SK-MEL-5 (cell line): ENCODE measurements around the gene CELF2. TPM values are rescaled to one million over a fixed set of nuclear protein-coding genes. Genes with fewer than 3 reads are reported as not detected.
A peak's percentile ranks its signal among the peaks of the same experiment; 100 is the strongest.
"Not testable (repeated sequence)": the region's sequence is repeated elsewhere in the genome, so short reads cannot be mapped to it uniquely, and the experiment has no call there.

Experiments used
- DNase-seq: peaks from one replicate; pipeline ENCODE4 v3.0.0-alpha.2; 2016; ENCODE audit warnings: low read depth, low spot score
- in situ Hi-C: cut with HindIII; loops from 2 replicates; pipeline ENCODE4 v1.10.0; 2016; ENCODE audit warnings: low sequenced_read_pairs, high pct_unique_total_duplicates, low pct_unique_long_range_greater_than_20kb
- total RNA-seq: library from RNA; depleted of rRNA; stranded (reverse); fragments of >200 nt; shearing (Covaris generic); gene quantifications from 2 replicates; pipeline ENCODE4 v1.2.3, GENCODE V29; 2014

CELF2 gene
- total RNA-seq, 1 experiment from 2014 or later: 8.1 TPM

DNA sequence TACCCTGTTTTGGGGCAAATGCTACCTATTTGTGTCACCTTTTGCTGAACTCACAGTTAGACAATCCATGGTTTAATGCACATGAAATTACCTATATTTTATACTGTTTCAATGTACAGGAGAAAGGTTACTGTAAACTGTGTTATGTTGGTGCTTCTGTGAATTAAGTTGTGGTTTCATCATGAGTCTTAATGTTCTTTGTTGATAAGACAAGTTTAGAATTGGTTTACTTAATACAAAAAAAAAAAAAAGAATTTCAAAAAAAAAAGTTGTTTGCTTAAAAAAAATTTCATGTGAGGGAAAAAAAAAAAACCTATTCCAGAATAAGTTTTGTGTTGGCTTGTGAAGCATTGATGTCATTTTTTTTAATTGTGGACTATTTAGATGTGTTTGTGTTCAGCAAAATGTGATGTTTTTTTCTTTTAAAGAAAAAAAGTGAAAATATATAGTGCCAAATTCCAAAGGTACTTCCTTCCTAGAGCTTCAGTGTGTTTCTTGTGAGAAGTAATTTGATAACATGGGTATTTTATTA is 313.4 kb downstream of the CELF2 start:
- no peak for DNase-seq
- in situ Hi-C loops: no loop called here

DNA sequence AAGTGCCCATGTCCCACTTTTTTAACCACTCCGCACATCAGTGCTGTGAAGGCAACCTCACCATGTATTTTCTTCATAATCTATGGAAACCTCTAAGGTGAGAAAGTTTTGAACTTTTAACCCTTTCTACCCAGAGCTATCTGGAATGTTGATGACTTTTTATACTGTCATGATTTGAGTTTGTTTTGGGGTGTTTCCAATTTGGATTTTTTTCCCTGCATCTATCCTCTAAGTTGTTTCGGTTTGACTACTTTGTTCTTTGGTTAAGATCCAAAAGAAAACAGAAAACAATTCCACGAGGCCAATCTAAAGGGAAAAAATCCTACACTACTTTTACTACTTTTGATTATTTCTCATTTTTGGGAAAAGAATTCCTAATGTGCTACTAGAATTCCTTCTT is 314.1 kb downstream of the CELF2 start:
- in situ Hi-C loops: no loop called here
- DNase-seq: no peak

DNA sequence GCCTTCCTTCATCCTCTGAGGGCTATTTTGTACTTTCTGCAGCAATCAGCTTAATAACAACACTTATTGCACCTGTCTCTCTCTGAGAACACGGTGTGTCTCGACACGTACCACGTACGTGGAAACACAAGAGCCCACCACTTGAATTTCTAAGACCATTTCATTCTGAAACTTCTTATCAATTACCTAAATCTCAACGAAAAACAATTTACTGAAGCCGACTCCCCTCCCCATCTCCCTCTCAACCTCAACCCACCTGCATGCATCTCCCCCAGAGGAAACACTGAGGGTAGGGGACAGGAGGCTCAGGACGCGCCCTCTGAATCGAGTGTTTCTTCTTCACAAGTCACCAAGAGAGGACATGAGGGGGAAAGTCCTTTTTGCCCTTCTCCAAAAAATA is 315.2 kb downstream of the CELF2 start:
- no peak for DNase-seq
- in situ Hi-C loops: no loop called here

DNA sequence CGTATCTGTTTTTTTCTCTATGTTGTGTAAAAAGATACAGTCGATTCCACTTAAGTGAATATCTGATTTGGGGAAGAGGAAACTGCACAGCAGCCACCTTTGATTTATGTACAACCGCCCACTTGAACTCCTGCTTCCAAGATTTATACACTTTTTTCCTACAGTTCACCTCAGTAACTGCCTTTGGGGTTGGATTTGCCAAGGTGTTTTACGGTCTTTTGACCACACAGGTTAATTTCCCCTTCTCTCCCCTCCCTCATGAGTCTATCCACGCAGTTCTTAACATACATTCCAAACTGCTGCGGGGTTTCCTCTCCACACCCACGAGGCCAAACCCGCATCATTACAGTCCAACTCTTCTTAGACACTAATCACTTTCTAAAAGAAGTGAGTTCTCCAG is 316.8 kb downstream of the CELF2 start:
- in situ Hi-C loops: no loop called here

DNA sequence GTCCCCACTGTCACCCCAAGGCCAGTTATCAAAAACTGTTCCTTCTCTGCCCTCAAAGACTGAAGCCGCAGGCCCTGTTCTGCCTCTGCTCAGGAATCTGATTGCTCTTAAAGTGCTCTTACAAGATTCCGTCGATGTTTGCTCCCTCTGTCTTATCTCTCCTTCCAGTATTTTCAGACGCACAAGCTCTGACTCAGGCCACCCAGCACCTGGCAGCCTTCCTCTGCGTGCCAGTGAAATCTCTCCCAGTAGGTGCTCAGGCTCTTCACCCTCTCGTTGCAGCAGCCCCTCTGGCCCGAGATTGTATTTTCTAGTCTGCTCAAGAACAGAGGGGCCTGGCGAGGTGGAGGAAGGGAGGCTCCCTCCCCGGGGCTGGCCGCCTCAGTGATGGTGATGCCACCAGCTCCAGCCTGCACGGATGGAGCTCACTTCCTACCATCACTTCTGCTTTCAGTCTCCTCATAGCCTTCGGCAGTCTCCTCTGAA is 317.5 kb downstream of the CELF2 start:
- DNase-seq: no peak

More for the DNA sequence above, 316.8 kb downstream of the CELF2 start:
- no peak for DNase-seq

DNA sequence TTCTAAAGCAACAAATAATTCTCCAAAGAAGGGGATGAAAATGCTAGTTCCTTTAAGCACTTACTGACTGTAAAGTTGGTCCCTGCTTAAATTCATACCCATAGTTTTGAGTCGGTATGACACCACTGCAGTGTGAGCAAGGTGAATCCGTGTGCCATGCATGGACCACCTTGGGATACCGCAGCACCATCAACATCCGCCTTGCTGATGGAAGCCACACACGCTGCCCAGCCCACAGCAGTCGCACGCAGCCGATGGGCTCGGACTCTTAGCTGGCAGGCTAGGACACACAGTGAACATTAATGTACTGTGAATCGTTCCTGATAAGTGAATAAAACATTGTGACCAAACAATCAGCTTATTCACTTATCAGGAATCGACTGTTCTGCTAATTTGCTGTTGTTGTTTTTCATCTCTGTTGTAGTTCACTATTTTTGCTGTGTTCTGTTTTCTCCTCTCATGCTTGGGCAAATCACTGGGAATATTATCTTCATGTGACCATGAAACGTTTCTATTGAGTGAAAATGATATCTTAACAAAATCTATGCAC is 318.3 kb downstream of the CELF2 start:
- DNase-seq: peak; percentile 55
- in situ Hi-C loops: no loop called here

More for the DNA sequence above, 317.5 kb downstream of the CELF2 start:
- in situ Hi-C loops: no loop called here

DNA sequence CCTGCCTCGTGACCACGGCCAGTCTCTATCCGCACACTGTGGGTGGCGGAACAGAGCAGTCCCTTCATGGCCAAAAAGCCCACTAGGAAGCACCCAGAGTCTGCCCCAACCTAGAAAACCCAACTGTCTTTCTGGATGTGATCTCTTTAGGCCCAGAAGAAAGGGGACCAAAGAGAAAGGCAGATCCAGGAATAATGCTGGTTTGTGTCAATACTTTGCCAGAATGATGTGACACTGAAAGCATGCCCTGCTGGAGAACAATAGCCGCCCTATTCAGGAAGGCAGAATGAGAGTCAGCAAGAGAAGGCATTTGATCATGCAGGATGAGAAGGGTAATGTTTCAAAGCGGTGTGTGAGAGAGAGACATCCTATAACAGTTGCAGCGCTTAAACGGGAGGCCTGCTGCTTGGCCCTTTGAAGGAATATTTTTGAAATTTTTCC is 319.1 kb downstream of the CELF2 start:
- peak; percentile 93 for DNase-seq

DNA sequence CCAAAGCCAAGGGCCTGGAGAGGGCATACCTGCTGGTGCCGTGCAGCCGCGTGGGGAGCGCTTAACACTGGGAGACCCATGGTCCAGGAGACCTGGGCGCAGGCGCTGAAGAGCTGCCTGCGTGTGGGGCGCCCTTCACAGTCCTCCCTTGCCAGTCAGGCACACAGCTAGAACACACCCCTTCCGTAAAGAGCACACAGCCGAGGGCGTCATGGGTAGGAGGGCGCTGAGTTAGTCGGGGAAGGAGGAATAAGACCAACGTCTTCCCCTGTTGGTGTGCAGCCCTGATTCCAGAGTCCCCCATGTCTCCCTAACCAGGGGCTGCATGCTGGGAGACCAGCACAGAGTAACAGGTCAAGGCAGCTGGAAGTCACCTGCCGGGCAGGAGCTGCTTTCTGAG is 319.8 kb downstream of the CELF2 start:
- in situ Hi-C loops: no loop called here
- peak; percentile 75 for DNase-seq

More for the DNA sequence above, 319.1 kb downstream of the CELF2 start:
- in situ Hi-C loops: no loop called here

DNA sequence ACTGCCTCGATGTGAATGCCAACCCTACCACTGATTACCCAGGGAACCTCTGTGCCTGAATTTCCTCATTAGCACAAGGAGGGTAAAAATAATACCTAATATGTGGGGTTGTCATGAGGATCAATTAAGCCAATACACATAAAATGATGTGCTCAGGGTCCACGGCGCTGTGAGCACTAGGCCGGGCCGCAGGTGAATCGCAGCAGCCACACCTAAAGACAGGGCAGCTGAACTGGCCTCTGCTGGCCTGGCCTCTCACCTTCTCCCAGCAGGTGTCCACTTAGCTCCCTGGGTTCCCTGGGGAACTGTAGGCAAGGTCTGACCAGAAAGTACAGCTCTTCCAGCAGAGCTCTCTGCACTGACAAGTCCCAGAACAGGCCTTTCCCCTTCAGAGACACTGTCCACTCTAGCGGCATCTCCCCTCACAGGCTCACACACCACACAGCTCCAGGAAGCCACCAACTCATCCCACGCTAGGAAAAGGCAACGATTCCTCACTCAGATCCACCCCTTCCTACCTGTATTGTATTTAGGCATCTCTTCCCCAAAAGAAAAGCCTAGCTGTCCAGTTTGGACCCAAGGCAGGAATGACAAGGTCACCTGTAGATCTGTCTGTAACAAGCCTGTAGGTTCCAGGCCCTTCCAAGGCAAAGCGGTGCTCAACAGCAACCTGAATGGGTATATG is 320.6 kb downstream of the CELF2 start:
- DNase-seq: no peak
- in situ Hi-C loops: no loop called here

DNA sequence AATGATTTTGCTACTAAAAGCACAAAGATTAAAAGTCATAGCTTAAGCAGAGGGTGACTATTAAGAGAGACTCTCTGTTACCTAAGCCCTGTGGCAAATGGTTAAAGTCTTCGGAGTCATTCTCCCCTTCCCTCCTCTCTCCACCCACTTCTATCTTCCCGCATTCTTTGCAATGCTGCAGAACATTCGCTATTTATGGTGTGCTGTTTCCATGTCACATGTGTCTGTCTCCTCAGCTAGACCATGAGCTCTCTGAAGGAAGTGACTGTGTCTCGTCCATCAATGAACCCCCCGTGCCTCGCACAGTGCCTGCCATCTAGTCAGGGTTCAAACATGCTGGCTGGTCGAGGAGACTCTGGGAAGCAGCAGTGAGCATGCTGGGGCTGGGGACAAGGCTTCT is 321.3 kb downstream of the CELF2 start:
- no peak for DNase-seq
- in situ Hi-C loops: no loop called here

DNA sequence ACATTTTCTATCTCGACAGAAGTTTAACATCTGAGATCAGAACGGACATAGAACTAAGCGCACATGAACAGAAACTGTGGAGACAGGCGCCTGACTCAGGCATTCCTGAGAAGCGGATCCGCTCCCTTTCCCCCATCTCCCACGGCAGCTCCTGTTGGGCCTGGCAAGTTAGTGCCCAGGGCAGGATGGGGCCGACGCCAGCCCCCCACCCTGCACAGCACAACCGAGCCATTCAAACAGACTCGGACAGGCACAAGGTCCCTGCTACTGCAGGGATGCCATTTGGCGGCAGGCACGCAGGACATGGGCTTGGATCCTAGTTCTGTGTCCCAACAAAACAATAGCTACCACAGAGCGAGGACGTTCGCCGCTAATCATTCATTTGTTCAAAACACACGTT is 322.0 kb downstream of the CELF2 start:
- in situ Hi-C loops: no loop called here
- DNase-seq: no peak

DNA sequence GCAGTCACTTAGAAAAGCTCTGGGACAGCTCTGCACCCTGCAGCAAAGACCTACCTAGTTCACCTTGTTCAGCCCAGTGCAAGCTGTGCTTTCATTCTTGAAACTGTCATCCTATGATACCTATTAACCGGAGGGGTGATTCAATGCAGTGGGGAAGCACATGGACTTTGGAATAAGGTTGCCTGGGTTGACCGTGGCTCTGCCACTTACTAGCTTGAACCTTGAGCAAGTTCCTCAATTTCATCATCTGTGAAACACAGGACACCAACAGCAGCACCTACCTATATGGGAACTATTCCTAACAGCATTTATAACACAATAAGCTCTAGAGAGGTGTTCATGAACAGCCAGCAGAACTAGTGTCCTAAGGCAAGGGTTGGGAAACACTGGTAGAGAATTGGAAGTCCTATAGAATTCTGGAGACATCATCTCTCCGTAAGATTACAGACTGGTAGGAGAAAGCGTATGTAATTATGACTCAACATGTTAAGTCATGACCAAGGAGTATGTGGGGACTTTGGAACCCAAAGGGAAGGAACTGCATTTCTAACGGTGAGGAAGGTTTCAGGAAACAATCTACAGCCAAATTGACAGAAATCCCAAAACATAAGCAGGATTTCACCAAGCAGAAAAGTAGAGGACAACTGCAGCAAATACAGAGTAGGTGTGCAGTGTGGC is 323.8 kb downstream of the CELF2 start:
- in situ Hi-C loops: no loop called here
- DNase-seq: no peak

DNA sequence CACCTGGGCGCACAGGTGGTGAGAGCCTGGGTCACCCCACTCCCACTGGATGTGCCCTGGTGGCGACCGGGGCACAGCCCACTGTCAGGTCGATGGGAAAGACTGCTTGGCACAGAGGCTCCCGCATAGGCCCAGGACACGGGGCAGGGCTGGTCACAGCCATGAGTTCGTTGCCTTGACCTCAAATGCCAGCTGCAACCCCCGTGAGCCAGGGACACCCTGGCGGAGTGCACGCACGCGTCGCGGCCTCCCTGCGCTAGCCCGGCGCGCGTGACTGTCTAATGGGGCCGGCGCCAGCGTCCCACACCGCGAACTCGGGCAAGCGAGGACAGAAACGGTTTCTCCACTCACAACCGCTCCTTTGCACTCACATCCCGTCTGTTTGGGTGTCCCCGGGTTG is 326.4 kb downstream of the CELF2 start:
- in situ Hi-C loops: no loop called here
- no peak for DNase-seq

DNA sequence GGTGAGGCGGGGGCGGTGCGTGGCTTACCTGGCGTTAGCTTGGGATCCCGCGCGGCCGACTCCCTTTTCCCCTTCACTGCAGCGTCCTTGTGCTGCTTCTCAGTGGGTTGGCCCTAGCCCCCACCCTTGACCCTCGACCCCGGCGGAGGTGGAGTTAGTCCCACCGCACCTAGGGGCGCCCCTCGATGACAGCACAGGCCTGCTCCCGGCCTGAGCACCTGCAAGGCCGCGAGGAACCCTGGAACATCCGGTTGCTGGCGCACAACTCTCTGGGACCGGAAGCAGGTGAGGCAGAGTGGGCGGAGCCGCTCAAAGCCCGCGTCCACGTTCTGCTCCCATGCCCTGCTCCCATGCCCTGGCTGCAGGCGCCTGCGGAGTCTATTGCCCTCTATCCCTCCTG is 326.9 kb downstream of the CELF2 start:
- in situ Hi-C loops: no loop called here
- no peak for DNase-seq

DNA sequence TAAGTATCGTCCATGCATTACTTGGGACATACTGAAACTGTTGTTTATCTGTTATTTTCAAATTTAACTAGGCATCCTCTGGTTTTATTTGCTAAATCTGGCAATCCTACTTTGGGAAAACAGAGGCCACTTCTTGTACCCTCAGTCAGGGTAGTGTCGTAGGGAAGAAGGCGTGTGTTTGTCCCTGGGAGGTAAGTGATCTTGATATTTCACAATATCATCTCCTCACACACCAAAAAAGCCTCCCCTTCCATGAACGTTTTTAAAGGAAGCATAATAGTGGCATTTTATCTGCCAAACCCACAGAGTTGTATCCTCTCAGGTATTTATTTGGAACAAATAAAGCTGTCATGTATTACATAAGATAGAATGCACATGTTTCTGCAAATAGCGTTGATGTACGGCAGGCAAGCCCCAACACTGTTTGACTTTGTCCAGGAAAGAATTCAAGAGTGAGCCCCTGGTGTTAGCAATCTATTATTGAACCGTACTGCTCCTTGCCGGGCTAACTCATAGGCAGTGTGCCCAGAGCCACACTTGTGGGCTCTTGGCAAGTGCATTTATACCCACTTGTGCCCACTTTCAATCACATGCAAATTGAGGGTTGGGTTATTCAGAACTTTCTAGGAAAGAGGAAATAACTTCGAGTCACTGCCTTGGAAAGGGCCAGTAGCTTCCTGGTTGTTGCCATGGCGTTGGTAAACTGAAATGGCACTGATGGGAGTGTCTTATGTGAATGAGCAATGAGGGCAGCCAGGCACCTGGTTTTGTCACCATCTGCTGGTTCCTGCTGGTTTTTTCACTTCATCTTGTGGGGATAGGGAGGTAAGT is 327.8 kb downstream of the CELF2 start:
- peak; percentile 57 for DNase-seq
- in situ Hi-C loops: no loop called here

DNA sequence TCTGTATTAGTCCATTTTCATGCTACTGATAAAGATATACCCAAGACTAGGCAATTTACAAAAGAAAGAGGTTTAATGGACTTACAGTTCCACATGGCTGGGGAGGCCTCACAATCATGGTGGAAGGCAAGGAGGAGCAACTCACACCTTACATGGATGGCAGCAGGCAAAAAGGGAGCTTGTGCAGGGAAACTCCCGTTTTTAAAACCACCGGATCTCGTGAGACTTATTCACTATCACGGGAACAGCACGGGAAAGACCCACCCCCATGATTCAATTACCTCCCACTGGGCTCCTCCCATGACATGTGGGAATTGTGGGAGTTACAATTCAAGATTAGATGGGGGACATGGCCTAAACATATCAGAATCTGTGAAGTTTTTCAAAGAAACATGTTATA is 329.9 kb downstream of the CELF2 start:
- DNase-seq, in situ Hi-C loops: not testable (repeated sequence)

DNA sequence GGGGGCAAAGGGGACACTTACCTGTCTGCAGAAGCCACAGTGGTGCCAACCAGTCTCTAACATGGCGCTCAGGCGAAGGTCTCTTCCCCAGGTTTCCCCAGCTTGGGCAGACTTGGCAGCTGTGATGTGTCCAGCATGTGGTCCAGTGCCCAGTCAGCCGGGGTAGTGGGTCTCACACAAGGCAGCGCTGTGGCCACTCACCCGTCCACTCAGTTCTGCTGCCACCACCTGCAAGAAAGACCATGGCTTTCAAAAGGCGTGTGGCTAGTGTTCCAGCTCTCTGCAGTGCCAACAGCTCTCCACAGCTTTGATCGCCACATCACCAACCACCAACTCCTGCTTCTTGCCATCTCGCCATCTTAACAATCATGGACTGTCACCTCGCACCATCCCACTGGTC is 334.1 kb downstream of the CELF2 start:
- DNase-seq: no peak
- in situ Hi-C loops: no loop called here
